ENCODE measurements around the gene C13orf42.

Gene C13orf42

GRCh38 chr13:51057001-51057400 is 54.1 kb downstream of the C13orf42 start:
- TF ChIP-seq, protein P1, sequence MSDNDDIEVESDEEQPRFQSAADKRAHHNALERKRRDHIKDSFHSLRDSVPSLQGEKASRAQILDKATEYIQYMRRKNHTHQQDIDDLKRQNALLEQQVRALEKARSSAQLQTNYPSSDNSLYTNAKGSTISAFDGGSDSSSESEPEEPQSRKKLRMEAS (IDR thresholded peaks at IDR 0.05; ENCODE audit: low read depth, low read length) = no peak
- TF ChIP-seq, protein P2, sequence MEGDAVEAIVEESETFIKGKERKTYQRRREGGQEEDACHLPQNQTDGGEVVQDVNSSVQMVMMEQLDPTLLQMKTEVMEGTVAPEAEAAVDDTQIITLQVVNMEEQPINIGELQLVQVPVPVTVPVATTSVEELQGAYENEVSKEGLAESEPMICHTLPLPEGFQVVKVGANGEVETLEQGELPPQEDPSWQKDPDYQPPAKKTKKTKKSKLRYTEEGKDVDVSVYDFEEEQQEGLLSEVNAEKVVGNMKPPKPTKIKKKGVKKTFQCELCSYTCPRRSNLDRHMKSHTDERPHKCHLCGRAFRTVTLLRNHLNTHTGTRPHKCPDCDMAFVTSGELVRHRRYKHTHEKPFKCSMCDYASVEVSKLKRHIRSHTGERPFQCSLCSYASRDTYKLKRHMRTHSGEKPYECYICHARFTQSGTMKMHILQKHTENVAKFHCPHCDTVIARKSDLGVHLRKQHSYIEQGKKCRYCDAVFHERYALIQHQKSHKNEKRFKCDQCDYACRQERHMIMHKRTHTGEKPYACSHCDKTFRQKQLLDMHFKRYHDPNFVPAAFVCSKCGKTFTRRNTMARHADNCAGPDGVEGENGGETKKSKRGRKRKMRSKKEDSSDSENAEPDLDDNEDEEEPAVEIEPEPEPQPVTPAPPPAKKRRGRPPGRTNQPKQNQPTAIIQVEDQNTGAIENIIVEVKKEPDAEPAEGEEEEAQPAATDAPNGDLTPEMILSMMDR (IDR thresholded peaks at IDR 0.05; ENCODE audit: low read depth, low read length) = no peak
- no peak for TF ChIP-seq MYC (IDR thresholded peaks at IDR 0.05; ENCODE audit: low read depth, low read length)
- no peak for TF ChIP-seq POLR2A (IDR thresholded peaks at IDR 0.05; ENCODE audit: extremely low read depth, insufficient read length)
- no peak for DNase-seq (ENCODE audit: low read depth)
- H3K4me3 ChIP-seq (ENCODE audit: low read depth, low read length) = no peak overlapping the region

- no peak for TF ChIP-seq POLR2A (IDR thresholded peaks at IDR 0.05; ENCODE audit: extremely low read depth, insufficient read length)
- TF ChIP-seq MYC (IDR thresholded peaks at IDR 0.05; ENCODE audit: low read depth, low read length) = no peak
- TF ChIP-seq, protein P2 (IDR thresholded peaks at IDR 0.05; ENCODE audit: low read depth, low read length) = no peak
- TF ChIP-seq, protein P1 (IDR thresholded peaks at IDR 0.05; ENCODE audit: low read depth, low read length) = no peak
- DNase-seq (ENCODE audit: low read depth) = no peak
- H3K4me3 ChIP-seq (ENCODE audit: low read depth, low read length) = no peak overlapping the region
These were observed 58.5 kb downstream of the C13orf42 start for GRCh38 chr13:51052581-51052980.

- no peak for DNase-seq (ENCODE audit: low read depth)
- TF ChIP-seq, protein P1 (IDR thresholded peaks at IDR 0.05; ENCODE audit: low read depth, low read length) = no peak
- no peak for TF ChIP-seq POLR2A (IDR thresholded peaks at IDR 0.05; ENCODE audit: extremely low read depth, insufficient read length)
- TF ChIP-seq, protein P2 (IDR thresholded peaks at IDR 0.05; ENCODE audit: low read depth, low read length) = no peak
- no peak for TF ChIP-seq MYC (IDR thresholded peaks at IDR 0.05; ENCODE audit: low read depth, low read length)
- no peak overlapping the region for H3K4me3 ChIP-seq (ENCODE audit: low read depth, low read length)
These were observed 60.8 kb downstream of the C13orf42 start for GRCh38 chr13:51050021-51050830.

GRCh38 chr13:51048616-51049015 is 62.5 kb downstream of the C13orf42 start:
- TF ChIP-seq POLR2A (IDR thresholded peaks at IDR 0.05; ENCODE audit: extremely low read depth, insufficient read length) (no peak), MYC (IDR thresholded peaks at IDR 0.05; ENCODE audit: low read depth, low read length) (no peak)
- TF ChIP-seq, protein P1 (IDR thresholded peaks at IDR 0.05; ENCODE audit: low read depth, low read length) = no peak
- TF ChIP-seq, protein P2 (IDR thresholded peaks at IDR 0.05; ENCODE audit: low read depth, low read length) = no peak
- no peak for DNase-seq (ENCODE audit: low read depth)
- H3K4me3 ChIP-seq (ENCODE audit: low read depth, low read length) = no peak overlapping the region

- H3K4me3 ChIP-seq (ENCODE audit: low read depth, low read length) = no peak overlapping the region
- DNase-seq (ENCODE audit: low read depth) = no peak
- no peak for TF ChIP-seq POLR2A (IDR thresholded peaks at IDR 0.05; ENCODE audit: extremely low read depth, insufficient read length)
- TF ChIP-seq MYC (IDR thresholded peaks at IDR 0.05; ENCODE audit: low read depth, low read length) = no peak
- TF ChIP-seq, protein P1 (IDR thresholded peaks at IDR 0.05; ENCODE audit: low read depth, low read length) = no peak
- TF ChIP-seq, protein P2 (IDR thresholded peaks at IDR 0.05; ENCODE audit: low read depth, low read length) = no peak
These were observed 63.0 kb downstream of the C13orf42 start for GRCh38 chr13:51048166-51048461.
